Stimulated activated memory B cell treated with anti-CD40 and anti-IgM and Interleukin-4, amounts not matched to agents 10 μg/mL and 1 μg/mL and 100 μg/mL, for 72 hours (primary cell): ENCODE measurements around the gene USP10.

Experiments used
- ATAC-seq: fragments of 150-1000 bp; cut with Tn5 transposase; 2 replicates; pipeline ENCODE4 v1.10.0; 2021
- H3K27ac Mint-ChIP-seq: one replicate; pipeline ENCODE4 v1.8.0; 2022; ENCODE audit warnings: mild to moderate bottlenecking, mixed read lengths
- H3K27me3 Mint-ChIP-seq: one replicate; pipeline ENCODE4 v1.8.0; 2022; ENCODE audit warnings: mixed read lengths
- H3K36me3 Mint-ChIP-seq: one replicate; pipeline ENCODE4 v1.8.0; 2022; ENCODE audit warnings: mixed read lengths
- H3K4me1 Mint-ChIP-seq: one replicate; pipeline ENCODE4 v1.8.0; 2022; ENCODE audit warnings: mixed read lengths
- H3K4me3 Mint-ChIP-seq: one replicate; pipeline ENCODE4 v1.8.0; 2022; ENCODE audit warnings: mild to moderate bottlenecking, moderate library complexity, mixed read lengths
- H3K9me3 Mint-ChIP-seq: one replicate; pipeline ENCODE4 v1.8.0; 2022; ENCODE audit warnings: mixed read lengths

The USP10 gene

GRCh38 chr16:84774810-84775209, 75.0 kb downstream of the USP10 start:
- Mint-ChIP-seq H3K27me3 (no peaks in the 10 kb centered on the region), H3K9me3 (no peaks in the 10 kb centered on the region), H3K4me3 (no peak overlapping the region), H3K36me3 (peaks cover 62% of the 10 kb centered on the region), H3K27ac (no peak overlapping the region), H3K4me1 (no peaks in the 10 kb centered on the region)
- no peak for ATAC-seq

GRCh38 chr16:84775262-84775810, 75.5 kb downstream of the USP10 start:
- ATAC-seq: no peak
- no peak overlapping the region for H3K4me3 Mint-ChIP-seq
- peaks cover 62% of the 10 kb centered on the region for H3K36me3 Mint-ChIP-seq
- no peaks in the 10 kb centered on the region for H3K4me1 Mint-ChIP-seq
- no peaks in the 10 kb centered on the region for H3K27me3 Mint-ChIP-seq
- H3K9me3 Mint-ChIP-seq: no peaks in the 10 kb centered on the region
- no peak overlapping the region for H3K27ac Mint-ChIP-seq

GRCh38 chr16:84777435-84777834, 77.6 kb downstream of the USP10 start:
- Mint-ChIP-seq H3K27me3 (no peaks in the 10 kb centered on the region), H3K27ac (no peak overlapping the region), H3K4me3 (no peak overlapping the region), H3K9me3 (no peaks in the 10 kb centered on the region), H3K4me1 (no peaks in the 10 kb centered on the region), H3K36me3 (peaks cover 60% of the 10 kb centered on the region)
- ATAC-seq: no peak

DNA sequence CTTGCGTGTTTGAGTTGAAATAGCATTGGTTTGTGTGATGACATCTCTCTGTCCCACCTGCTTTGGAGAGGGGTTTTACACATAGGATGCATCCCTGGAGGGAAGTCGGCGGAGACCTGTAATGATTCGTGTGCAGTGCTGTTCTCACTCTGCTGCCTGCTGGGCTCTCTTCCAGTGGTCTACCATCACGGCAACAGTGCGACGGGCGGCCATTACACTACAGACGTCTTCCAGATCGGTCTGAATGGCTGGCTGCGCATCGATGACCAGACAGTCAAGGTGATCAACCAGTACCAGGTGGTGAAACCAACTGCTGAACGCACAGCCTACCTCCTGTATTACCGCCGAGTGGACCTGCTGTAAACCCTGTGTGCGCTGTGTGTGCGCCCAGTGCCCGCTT, 78.9 kb downstream of the USP10 start:
- Mint-ChIP-seq H3K4me1 (no peaks in the 10 kb centered on the region), H3K4me3 (no peak overlapping the region), H3K9me3 (no peaks in the 10 kb centered on the region), H3K36me3 (peaks cover 53% of the 10 kb centered on the region), H3K27ac (no peak overlapping the region), H3K27me3 (no peaks in the 10 kb centered on the region)
- no peak for ATAC-seq

DNA sequence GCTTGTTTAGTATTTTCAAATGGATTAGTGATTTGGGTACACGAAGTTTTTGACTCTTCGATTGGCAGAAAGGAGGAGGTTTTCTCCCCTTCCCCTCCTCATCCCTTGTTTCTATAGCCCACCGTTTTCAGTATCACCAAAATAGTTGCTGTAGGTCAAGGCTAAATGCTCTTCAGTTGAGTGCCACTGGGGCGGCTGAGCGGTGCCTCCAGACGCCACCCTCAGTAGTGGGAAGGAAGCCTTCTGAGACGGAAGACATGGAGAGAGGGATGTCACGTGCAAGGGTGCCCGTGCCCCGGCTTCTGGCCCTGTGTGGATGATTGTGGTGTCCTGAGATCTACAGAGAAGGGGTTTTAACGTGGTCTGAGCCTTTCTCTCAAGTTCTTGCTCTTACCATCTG, 80.3 kb downstream of the USP10 start:
- no peaks in the 10 kb centered on the region for H3K27me3 Mint-ChIP-seq

DNA sequence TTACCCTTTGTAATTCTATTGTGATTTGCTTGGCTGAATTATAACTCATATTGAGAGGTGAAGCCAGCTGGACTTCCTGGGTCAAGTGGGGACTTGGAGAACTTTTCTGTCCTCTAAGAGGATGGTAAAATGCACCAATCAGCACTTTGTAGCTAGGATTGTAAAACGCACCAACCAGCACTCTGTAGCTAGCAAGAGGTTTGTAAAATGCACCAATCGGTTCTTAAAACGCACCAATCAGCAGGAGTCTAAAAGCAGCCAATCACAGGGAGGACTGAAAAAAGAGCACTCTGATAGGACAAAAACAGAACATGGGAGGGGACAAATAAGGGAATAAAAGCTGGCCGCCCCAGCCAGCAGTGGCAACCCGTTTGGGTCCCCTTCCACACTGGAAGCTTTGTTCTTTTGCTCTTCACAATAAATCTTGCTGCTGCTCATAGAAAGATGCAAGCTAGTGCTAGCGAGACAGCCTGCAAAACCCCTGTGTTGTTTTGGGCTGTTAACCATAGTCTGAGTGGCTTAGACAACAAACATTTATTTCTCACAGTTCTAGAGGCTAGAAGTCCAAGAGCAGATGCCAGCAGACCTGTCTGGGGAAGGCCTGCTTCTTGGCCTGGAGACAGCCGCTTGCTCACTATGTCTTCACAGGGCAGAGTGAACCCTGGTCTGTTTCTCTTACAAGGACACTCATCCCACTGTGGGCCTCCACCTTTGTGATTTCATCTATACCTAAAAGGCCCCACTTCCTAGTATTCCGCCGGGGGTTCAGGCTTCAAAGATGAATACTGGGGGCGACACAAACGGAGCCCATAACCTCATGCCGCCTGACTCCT, 81.0 kb downstream of the USP10 start:
- Mint-ChIP-seq H3K9me3 (no peaks in the 10 kb centered on the region), H3K27ac (no peak overlapping the region)

More for the DNA sequence above, 80.3 kb downstream of the USP10 start:
- no peak overlapping the region for H3K4me3 Mint-ChIP-seq
- peaks cover 46% of the 10 kb centered on the region for H3K36me3 Mint-ChIP-seq
- no peak overlapping the region for H3K27ac Mint-ChIP-seq
- no peaks in the 10 kb centered on the region for H3K4me1 Mint-ChIP-seq
- H3K9me3 Mint-ChIP-seq: no peaks in the 10 kb centered on the region
- ATAC-seq: no peak

GRCh38 chr16:84782846-84783245, 83.0 kb downstream of the USP10 start:
- ATAC-seq: no peak
- Mint-ChIP-seq H3K4me3 (no peak overlapping the region), H3K9me3 (no peaks in the 10 kb centered on the region), H3K27ac (no peak overlapping the region), H3K27me3 (no peaks in the 10 kb centered on the region), H3K4me1 (no peaks in the 10 kb centered on the region), H3K36me3 (peaks cover 32% of the 10 kb centered on the region)

More for the DNA sequence above, 81.0 kb downstream of the USP10 start:
- Mint-ChIP-seq H3K27me3 (no peaks in the 10 kb centered on the region), H3K4me3 (no peak overlapping the region), H3K4me1 (no peaks in the 10 kb centered on the region), H3K36me3 (peaks cover 44% of the 10 kb centered on the region)
- ATAC-seq: no peak

DNA sequence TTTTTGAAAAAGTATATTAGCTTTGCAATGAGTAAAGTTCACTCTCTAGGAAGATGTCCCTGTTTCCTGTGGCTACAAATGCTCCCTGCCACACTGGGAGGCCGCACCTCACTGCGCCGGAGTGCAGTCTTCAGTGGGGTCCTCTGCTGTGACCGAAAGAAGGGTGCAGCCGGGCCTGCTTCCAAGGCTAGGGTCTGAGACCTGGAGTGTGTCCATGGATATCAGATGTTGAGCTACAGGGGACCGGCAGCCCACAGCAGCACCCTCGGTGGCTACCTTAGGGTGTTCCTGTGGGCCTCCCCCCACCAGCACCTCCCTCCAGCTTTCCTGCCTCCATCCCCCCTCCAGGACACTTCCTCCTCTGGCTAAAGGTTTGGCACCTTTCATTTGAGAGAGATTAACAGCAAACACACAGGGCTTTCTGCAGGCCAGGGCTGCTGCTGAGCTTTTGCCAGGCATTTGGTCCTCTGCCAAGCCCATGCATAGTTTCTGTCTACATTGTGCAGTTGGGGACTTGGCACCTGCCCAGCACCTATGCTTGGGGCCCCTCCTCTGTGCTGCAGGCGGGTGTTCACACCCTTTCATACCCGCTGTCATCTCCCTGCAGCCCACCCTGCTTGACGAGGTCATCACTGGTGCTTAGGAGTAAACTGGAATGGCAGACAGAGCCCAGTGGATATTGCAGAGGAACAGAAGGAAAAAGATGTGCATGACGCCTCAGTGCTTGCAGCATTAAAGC, 86.2 kb downstream of the USP10 start:
- Mint-ChIP-seq H3K36me3 (peaks cover 6% of the 10 kb centered on the region), H3K4me3 (no peak overlapping the region), H3K27me3 (no peaks in the 10 kb centered on the region), H3K9me3 (no peaks in the 10 kb centered on the region), H3K4me1 (no peaks in the 10 kb centered on the region), H3K27ac (no peak overlapping the region)
- no peak for ATAC-seq

DNA sequence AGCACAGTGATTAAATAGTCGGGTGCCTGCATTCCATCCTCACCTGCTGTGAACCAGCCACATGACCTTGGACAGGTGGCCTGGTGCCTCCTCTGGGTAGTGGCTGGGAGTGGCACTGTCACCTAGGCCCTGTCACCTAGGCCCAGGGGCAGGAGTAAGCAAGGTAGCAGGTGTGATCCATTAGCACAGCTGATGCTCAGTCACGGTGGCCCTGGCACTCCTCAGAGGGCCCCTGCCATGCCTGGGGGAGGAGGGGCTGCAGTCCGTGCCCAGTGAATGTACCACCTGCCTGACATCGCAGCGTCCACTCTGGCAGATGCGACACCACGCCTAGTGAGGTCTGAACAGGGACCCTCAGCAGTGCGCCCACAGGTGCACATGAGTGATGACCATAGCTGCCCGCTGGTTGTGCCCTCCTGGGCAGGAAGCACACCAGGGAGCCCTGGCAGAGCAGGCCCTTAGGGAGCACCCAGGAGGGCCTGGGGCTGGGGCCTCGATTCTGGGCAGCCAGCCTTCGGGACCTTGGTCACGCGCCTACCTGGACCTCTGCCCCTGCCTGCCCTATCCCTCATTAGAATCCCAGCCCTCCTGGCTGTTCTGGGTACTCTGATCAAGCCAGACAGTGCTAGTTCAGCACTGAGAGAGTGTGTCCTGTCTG, 86.9 kb downstream of the USP10 start:
- H3K27ac Mint-ChIP-seq: no peak overlapping the region
- no peaks in the 10 kb centered on the region for H3K9me3 Mint-ChIP-seq
- H3K4me3 Mint-ChIP-seq: no peak overlapping the region
- H3K27me3 Mint-ChIP-seq: no peaks in the 10 kb centered on the region
- peaks cover 6% of the 10 kb centered on the region for H3K36me3 Mint-ChIP-seq
- no peaks in the 10 kb centered on the region for H3K4me1 Mint-ChIP-seq
- no peak for ATAC-seq

DNA sequence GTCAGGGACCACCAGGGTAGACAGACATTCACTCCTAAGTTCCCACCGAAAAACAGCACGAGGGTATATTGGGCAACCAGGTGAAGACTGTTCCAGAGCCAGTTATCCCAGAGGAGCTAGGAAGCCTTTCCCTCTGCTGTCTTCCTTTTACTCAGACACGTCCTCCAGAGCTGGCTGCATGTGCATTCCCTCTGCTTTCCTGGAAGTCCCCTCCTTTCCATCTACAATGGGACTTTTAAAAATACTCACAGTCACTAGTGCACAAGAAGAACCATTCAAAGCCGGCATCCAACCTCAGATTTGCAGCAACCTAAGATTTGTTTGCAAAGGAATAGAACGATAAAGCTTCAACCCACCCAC, 87.4 kb downstream of the USP10 start:
- Mint-ChIP-seq H3K27me3 (no peaks in the 10 kb centered on the region), H3K4me1 (no peaks in the 10 kb centered on the region), H3K36me3 (peaks cover 6% of the 10 kb centered on the region), H3K9me3 (no peaks in the 10 kb centered on the region), H3K4me3 (no peak overlapping the region), H3K27ac (no peak overlapping the region)
- ATAC-seq: no peak

DNA sequence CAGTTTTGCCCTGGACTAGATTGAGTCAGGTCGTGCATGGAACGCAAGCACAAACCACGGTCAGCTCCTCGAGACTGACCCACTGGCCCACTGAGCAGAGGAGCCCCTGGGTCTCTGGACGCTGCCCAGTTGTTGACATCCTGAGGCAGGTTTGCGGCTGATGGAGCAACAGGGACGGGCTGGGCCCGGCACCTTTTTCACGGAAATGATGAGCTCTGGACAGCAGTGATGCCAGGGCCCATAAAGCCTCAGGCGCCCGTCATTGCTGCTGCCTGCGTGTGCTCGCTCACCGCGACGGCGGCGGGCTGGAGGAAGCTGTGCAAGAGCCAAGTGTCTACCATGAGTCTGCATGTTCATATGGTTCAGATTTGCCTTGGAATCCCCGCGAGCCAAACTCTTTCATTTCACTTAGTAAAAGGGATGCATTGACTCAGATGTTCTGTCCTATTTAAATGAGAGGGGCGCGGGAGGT, 89.2 kb downstream of the USP10 start:
- Mint-ChIP-seq H3K27me3 (no peaks in the 10 kb centered on the region), H3K4me3 (no peak overlapping the region), H3K36me3 (peaks cover 6% of the 10 kb centered on the region), H3K4me1 (no peaks in the 10 kb centered on the region), H3K9me3 (no peaks in the 10 kb centered on the region), H3K27ac (no peak overlapping the region)
- no peak for ATAC-seq

DNA sequence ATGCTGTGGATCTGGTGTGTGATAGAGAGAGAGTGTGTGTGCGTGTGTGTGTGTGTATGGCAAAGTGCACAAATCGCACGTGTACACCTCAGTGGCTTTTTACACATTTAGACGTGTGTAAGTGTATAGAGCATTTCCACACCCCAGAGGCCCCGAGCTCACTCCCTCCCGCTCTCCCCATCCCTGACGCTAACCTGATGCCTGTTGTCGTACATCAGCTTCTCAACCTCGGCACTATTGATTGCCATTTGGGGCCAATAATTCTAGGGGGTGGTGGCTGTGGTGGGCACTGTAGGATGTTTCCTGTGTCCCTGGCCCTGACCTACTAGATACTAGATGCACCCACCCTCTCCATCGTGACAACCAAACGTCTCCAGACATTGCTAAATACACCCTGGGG, 89.6 kb downstream of the USP10 start:
- Mint-ChIP-seq H3K4me1 (no peaks in the 10 kb centered on the region), H3K9me3 (no peaks in the 10 kb centered on the region), H3K27me3 (no peaks in the 10 kb centered on the region), H3K27ac (no peak overlapping the region), H3K4me3 (no peak overlapping the region), H3K36me3 (peaks cover 10% of the 10 kb centered on the region)
- ATAC-seq: no peak

GRCh38 chr16:84790301-84790700, 90.5 kb downstream of the USP10 start:
- no peaks in the 10 kb centered on the region for H3K9me3 Mint-ChIP-seq
- ATAC-seq: no peak
- H3K4me3 Mint-ChIP-seq: no peak overlapping the region
- H3K27me3 Mint-ChIP-seq: no peaks in the 10 kb centered on the region
- no peaks in the 10 kb centered on the region for H3K4me1 Mint-ChIP-seq
- peaks cover 14% of the 10 kb centered on the region for H3K36me3 Mint-ChIP-seq
- H3K27ac Mint-ChIP-seq: no peak overlapping the region

DNA sequence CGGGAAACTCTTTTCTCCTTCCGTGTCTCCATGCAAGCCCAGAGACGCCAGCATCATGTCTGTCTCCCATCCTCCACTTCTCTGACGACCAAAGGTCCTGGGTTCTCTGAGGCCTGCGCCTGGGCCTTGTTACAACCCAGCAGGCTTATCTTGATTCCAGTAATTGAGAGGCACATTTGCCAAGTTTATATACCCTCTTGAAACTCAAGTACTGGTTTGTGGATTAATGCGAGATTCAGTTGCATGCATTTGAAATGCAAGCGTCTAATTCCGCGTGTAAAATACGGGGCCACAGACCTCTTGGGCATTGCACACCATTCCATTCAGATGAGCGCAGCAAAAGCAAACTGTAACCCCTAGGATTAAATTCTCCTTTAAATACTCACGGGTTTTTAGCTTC, 91.3 kb downstream of the USP10 start:
- H3K27me3 Mint-ChIP-seq: no peaks in the 10 kb centered on the region
- H3K9me3 Mint-ChIP-seq: no peaks in the 10 kb centered on the region
- H3K27ac Mint-ChIP-seq: no peak overlapping the region
- no peak overlapping the region for H3K4me3 Mint-ChIP-seq
- H3K36me3 Mint-ChIP-seq: peaks cover 21% of the 10 kb centered on the region
- no peak for ATAC-seq
- H3K4me1 Mint-ChIP-seq: no peaks in the 10 kb centered on the region

DNA sequence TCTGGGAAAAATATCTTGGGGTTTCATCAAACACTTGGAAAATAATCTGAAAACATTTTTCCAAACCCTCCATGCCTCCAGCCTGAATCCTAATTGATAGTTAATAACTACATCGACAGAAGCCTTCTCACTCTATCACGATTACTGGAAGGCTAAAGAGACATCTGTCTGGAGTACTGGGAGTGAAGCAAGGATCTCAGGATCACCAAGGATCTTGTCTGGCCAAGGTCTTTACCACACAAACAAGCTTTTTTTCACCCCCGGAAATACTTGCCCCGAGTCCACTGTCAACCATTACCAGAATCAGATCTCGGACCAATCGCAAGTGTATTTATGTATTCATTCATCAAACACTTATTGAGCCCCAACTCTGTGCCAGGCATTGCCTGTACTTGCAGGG, 91.7 kb downstream of the USP10 start:
- Mint-ChIP-seq H3K9me3 (no peaks in the 10 kb centered on the region), H3K4me3 (no peak overlapping the region), H3K4me1 (no peaks in the 10 kb centered on the region), H3K36me3 (peaks cover 25% of the 10 kb centered on the region), H3K27me3 (no peaks in the 10 kb centered on the region), H3K27ac (no peak overlapping the region)
- no peak for ATAC-seq
